Activated naive CD4-positive, alpha-beta T cell treated with anti-CD3 and anti-CD28 coated beads, Interleukin-2, amount 50 U/mL, for 72 hours (primary cell): ENCODE results near the gene NUAK2. TPM values are rescaled to one million over a fixed set of nuclear protein-coding genes. Genes with fewer than 3 reads are reported as not detected.

Experiments used
- ATAC-seq, 2 donors: fragments of 150-1000 bp; cut with Tn5 transposase; 2 replicates each; pipeline ENCODE4 v1.10.0; 2021; ENCODE audit warnings: mild to moderate bottlenecking in 2 of 2, moderate library complexity in 2 of 2
- DNase-seq, 2 donors: peaks; one replicate each; pipeline ENCODE4 v3.0.0; 2021 to 2022; ENCODE audit warnings: low spot score in 2 of 2
- H3K27ac Mint-ChIP-seq, 2 donors: one replicate each; pipeline ENCODE4 v1.8.0; 2022; ENCODE audit warnings: mild to moderate bottlenecking in 2 of 2, mixed read lengths in 2 of 2
- H3K36me3 Mint-ChIP-seq, 2 donors: one replicate each; pipeline ENCODE4 v1.8.0; 2022; ENCODE audit warnings: mixed read lengths in 2 of 2
- H3K9me3 Mint-ChIP-seq, 2 donors: one replicate each; pipeline ENCODE4 v1.8.0; 2022; ENCODE audit warnings: mixed read lengths in 2 of 2
- total RNA-seq, 2 donors: library from RNA; stranded (reverse); gene quantifications; one replicate each; pipeline ENCODE4 v1.2.3, GENCODE V29; 2022

Gene NUAK2
- total RNA-seq, 2 donors from 2014 or later = 5.9 to 6.8 TPM

- Mint-ChIP-seq H3K27ac (peak overlapping the region in 1 of 2 donors; percentile 44), H3K36me3 (peaks cover 0 to 6% of the 10 kb centered on the region in 2 donors), H3K9me3 (no peaks in the 10 kb centered on the region)
- DNase-seq (no peak), ATAC-seq (no peak)
Measured at GRCh38 chr1:205259324-205259832, 62.2 kb downstream of the NUAK2 start.

GRCh38 chr1:205258719-205259118 is 62.8 kb downstream of the NUAK2 start:
- ATAC-seq = no peak
- Mint-ChIP-seq H3K27ac (no peak overlapping the region), H3K36me3 (peaks cover 0 to 6% of the 10 kb centered on the region in 2 donors), H3K9me3 (no peaks in the 10 kb centered on the region)
- DNase-seq = no peak

- Mint-ChIP-seq H3K36me3 (peaks cover 0 to 6% of the 10 kb centered on the region in 2 donors), H3K9me3 (no peaks in the 10 kb centered on the region), H3K27ac (no peak overlapping the region)
- ATAC-seq = no peak
- no peak for DNase-seq
Measured at GRCh38 chr1:205258261-205258691, 63.3 kb downstream of the NUAK2 start.

- ATAC-seq (no peak), DNase-seq (no peak)
- Mint-ChIP-seq H3K9me3 (no peaks in the 10 kb centered on the region), H3K27ac (peak overlapping the region in 1 of 2 donors; percentile 45), H3K36me3 (peaks cover 0 to 6% of the 10 kb centered on the region in 2 donors)
Measured at GRCh38 chr1:205257735-205258134, 63.8 kb downstream of the NUAK2 start.

GRCh38 chr1:205256951-205257625 is 64.5 kb downstream of the NUAK2 start:
- ATAC-seq (no peak), DNase-seq (no peak)
- Mint-ChIP-seq H3K9me3 (no peaks in the 10 kb centered on the region), H3K27ac (no peak overlapping the region), H3K36me3 (peaks cover 0 to 6% of the 10 kb centered on the region in 2 donors)

GRCh38 chr1:205255941-205256780 is 65.4 kb downstream of the NUAK2 start:
- ATAC-seq (peak; percentile 95 to 96), DNase-seq (peak; percentile 79 to 88)
- Mint-ChIP-seq H3K36me3 (peaks cover 0 to 6% of the 10 kb centered on the region in 2 donors), H3K27ac (no peak overlapping the region), H3K9me3 (no peaks in the 10 kb centered on the region)

Other genes starting within 250 kb of the NUAK2 start
- gene TMEM81, start 237.3 kb downstream of the NUAK2 start, total RNA-seq = 1 to 10 TPM; 4.1 to 6.0 TPM
- 10 to 100 TPM; 19.3 to 24.6 TPM for gene RBBP5, start 199.8 kb downstream of the NUAK2 start, total RNA-seq
- gene DSTYK, start 110.0 kb downstream of the NUAK2 start, total RNA-seq = 10 to 100 TPM; 13.0 to 15.3 TPM
- gene TMCC2, start 93.8 kb downstream of the NUAK2 start, total RNA-seq = 10 to 100 TPM; 11.1 to 17.2 TPM
- gene KLHDC8A, start 35.2 kb upstream of the NUAK2 start, total RNA-seq = not detected
- gene LEMD1, start 100.3 kb upstream of the NUAK2 start, total RNA-seq = 1 to 10 TPM in 1 of 2 donors, not detected in 1; 1.4 TPM
- gene BLACAT1, start 134.3 kb upstream of the NUAK2 start, total RNA-seq = under 1 TPM; 0.14 to 0.62 TPM
- 1 to 10 TPM; 5.9 to 7.9 TPM for gene CDK18, start 182.9 kb upstream of the NUAK2 start, total RNA-seq